NCI-H446 (cell line): ENCODE data around the gene BRD3OS.

ENCODE experiments used
- DNase-seq, 2 experiments: peaks; one replicate each; lab custom pipeline; 2025; lab: John Stamatoyannopoulos, UW

BRD3OS gene

DNA sequence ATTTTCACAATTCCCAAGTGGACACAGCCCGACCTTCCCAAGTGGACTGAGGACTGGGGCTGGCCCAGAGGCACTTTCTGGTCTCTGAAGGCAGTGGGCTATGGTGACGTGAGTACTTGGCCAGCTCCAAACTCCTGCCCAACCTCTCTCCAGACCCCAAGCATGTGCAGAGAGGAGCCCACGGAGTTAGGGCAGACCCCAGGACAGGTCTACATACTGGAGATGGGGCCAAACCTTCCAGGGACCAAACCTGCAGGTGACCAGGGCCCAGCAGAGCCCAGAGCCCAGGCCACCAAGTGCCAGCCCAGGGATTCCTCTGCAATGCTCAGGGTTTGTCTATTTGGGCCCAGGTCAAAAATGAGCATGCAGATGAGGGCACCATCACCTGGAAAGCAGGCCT is 27.2 kb downstream of the BRD3OS start:
- DNase-seq: no peak

DNA sequence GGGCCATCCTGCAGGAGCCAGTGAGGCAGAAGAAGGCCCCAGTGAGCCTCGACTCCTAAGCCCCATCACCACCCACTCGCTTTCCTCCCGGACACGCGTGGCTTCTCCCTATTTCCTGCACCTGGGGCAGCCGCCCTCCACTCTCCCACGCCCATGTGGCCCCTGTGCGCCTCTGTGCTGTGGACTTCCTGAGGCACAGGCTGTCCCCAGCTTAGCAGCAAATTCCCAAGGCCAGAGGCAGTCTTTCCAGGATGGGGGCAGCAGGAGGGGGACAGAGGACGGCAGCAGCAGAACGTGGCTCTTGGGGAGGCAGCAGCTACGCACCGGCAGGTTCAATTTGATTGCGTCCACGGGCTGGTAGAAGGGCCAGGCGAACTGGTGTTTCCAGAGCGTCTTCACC is 27.7 kb downstream of the BRD3OS start:
- DNase-seq: no peak

GRCh38 chr9:134053401-134053871 is 28.2 kb downstream of the BRD3OS start:
- DNase-seq: no peak

- DNase-seq: no peak
Observed at GRCh38 chr9:134053941-134054761, 28.9 kb downstream of the BRD3OS start.

GRCh38 chr9:134054891-134055811 is 29.9 kb downstream of the BRD3OS start:
- DNase-seq: no peak

DNA sequence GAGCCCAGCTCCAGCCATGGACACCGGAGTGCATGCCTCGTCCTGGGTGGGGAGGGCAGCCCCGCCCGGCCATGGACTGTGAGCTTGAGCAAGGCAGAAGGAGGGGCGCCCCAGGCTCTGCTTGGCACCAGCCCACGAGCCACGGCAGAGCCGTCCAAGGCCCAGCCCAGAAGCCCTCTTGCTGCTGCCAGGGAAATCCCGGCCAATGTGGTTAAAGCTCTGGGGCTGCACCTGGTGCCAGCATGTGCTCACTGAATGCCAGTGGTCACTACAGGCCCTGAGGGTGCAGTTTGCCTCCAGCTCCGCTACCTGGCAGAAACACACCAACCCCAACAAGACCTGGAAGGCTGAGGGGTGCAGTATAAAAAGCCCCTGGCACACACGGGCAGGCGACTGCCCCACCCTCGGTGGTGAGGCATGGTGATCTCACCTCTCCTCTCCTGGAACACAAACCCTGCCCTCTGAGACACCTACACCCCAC is 30.7 kb downstream of the BRD3OS start:
- DNase-seq: peak in 1 of 2 experiments; percentile 21

- DNase-seq: no peak
Observed at GRCh38 chr9:134056483-134057306, 31.4 kb downstream of the BRD3OS start.

GRCh38 chr9:134057307-134057657 is 32.0 kb downstream of the BRD3OS start:
- DNase-seq: no peak

DNA sequence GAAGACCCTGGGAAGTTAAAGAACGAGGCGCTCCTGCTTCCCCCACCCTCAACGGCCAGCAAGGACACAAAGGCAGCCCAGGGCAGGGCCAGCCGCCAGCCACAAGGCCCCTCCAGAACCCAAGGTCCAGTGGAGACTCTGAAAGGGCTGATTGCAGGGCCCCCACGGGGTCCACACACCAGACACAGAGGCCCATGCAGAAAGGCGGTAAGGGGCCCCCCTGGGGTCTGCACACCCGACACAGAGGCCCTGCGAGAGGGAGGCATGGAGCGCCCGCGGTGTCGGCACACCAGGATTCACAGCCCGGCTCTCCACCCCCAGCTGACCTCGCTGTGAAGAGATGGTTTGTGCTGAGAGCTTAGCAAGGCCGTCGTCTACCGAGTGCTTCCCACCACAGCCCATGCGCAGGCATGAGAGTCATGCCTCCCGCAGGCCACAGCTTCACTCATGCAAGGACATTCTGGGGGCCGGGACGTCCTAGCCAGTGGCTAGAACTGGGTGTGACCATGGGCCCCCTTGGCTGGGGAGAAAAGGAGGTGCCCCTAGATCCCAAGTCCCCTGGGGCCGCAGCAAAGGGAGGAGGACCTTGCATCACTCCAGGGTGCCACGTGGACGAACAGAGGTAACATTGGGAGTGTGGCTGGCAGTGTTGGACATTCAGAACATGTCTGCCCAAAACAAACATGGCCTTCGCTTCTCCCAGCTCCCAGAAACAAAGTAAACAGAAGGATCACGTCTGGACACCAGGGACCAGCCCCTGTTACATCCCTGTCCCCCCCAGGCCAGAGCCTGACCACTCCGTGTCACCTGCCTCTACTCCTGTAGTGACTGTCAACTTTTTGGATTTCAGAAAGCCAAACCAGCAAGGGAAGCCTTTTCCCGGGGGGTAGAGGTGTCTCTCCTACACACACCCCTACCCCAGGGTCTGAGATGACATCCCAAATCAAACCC is 32.7 kb downstream of the BRD3OS start:
- no peak for DNase-seq

DNA sequence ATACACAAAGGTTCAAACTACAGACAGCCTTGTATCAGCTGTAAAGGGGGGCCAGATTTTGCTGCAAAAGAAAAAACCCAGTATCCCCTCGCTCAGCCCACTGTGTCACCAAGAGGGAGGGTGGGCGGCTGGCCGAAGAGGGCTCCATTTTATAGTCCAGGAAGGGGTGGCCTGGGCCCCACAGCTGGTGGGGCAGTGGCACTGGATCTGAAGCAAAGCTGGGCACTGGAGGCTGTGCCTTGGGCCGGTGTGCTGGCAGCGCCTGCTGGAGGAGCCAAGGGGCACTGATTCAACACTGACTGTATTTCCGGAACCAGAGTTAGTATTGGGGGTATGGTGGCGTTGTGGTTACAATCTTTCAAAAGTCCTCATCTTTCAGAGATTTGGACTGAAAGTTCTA is 33.4 kb downstream of the BRD3OS start:
- no peak for DNase-seq

DNA sequence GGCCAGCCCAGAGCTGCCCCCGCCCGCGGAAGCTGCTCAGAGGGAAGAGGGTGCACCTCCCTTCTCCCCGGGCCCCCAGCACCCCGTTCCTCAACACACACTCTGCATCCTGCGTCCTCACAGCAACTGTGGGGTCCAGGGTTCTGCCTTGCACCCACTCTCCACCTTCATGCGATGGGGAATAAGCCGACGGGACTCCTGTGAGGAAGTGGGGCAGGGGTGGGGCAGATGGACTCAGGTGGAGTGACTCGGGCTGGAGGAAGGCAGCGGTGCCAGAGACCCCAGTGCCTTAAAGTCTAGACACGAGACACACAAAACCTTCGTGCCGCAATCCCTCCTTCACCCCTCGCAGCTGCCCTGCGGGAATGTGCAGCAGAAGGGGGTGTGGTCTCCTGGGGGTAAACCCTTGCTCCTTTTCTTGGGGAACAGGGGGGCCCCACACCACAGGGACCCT is 33.9 kb downstream of the BRD3OS start:
- no peak for DNase-seq

DNA sequence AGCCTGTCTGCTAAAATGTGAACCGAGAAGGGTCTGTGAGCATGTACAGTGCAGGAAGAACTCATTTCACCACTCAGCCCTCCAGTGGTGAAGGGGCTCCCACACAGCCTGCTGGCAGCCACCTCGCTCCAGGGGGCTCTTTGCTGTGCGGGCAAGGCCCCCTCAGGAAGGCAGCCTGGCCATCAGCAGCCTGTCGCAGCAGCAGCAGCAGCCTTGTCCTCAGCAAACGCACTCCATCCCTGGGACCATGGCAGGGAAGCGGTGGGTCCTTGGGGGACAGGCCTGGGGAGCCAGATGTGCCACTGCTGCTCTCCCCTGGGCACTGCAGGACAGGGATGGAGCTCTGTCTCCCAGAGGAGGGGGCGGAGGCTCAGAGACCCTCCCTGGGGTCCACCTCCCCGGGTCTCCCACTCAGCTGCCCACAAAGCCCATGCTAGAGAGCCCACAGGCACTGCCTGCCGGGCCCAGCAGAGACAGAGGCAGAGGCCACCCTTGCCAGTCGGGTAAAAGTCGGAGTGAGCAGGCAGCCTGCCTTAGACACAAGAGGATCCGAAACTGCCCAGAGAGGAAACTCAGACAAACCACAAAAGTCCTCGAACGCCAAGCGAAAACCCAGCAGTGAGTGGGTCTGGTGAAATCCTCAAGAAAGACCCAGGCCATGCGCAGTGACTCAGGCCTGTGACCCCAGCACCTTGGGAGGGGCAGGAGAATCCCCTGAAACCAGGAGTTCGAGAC is 34.5 kb downstream of the BRD3OS start:
- no peak for DNase-seq

DNA sequence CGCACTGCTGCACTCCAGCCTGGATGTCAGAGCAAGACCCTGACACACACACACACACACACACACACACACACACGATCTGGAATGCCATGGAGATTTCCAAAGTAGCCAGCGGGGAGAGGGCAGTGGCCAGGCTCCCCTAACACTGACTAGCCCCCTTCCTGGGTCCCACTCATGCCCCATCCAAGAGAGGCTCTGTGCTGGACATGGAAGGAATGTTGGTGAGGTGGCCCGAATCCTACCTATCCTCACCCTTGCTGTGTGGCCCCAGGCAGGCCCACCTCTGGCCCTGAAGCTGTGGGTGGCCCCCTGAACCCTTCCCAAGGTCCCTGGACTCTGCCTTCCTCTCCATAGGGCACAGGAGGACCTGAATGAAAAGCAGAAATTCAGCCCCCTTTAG is 35.3 kb downstream of the BRD3OS start:
- no peak for DNase-seq

- no peak for DNase-seq
Observed at GRCh38 chr9:134061019-134061687, 35.9 kb downstream of the BRD3OS start.

DNA sequence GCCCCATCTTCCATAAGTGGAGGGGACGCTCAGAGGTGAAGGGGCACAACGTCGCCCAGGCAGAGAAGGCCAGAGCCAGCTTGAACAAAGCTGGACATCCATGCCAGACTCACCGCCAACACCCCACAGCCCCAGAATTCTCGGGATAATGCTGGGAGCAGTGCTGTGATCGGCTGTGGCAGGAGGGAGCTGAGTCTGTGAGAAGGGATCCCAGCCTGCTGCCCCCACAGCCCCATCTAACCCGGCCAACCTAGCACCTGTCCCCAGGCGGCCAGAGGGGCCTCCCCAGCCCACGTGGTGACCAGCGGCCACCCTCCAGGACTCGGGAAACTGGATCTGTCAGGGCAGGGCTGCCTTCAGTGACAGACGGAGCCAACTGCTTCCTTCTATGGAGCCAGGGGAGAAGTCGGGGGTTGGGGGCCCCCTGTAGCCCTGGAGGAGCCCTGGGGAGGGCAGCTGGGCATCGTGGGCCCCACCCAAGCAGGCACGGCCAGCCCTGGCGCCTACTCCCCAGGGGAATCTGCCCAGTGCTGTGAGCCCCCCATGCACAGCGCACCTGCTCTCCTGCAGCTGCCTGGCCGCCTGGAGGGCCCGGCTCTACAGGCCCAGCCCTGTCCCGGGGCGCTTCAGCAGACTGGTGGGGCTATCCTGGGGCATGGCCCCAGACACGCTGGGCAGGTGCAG is 36.5 kb downstream of the BRD3OS start:
- no peak for DNase-seq

DNA sequence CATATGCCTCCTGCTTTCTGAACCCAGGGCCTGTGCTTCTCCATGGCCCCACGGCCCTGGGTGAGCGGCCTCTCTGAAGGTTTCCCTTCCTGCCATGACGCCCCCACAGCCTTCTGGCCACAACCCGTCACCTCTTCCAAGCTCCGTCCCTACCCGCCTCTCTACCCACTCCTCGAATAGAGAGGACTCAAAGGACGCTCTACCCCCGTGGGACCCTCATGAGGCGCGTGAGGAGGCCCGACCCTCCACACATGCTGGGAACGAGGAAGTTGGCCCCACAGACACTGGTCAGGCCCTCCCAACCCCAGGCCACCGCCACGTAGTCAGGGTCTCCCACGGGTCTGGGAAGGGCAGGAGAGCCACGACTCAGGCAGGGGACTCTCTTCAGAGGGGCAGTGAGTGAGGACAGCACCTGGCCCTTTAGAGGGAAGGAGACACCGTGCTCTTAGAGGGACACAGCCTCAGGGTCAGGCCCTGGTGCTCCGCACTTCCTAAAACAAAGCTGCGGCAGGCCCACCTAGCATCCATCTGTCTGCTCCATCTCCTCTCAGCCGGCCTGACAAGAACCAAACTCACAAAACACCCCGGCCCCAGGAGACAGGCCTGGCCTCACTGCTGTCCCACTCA is 37.3 kb downstream of the BRD3OS start:
- no peak for DNase-seq

GRCh38 chr9:134063088-134063570 is 37.8 kb downstream of the BRD3OS start:
- DNase-seq: no peak
